HG03575 (cell line): Measurements from ENCODE around the gene HELLS.
"Not testable (repeated sequence)": the region's sequence is repeated elsewhere in the genome, so short reads cannot be mapped to it uniquely, and the experiment has no call there.

ENCODE experiments used
- ATAC-seq: cut with Tn5 transposase; IDR thresholded peaks from one replicate; pipeline ENCODE4 v1.9.1; 2021; ENCODE audit not compliant: unreplicated experiment, insufficient number of reproducible peaks, low FRiP score; ENCODE audit errors: extremely low read depth

HELLS gene

GRCh38 chr10:94545391-94546048, at the start of gene HELLS:
HELLS (plus strand) TSS chr10:94545788; CDS start chr10:94545922, 134 bp downstream.
- peak; percentile 38 for ATAC-seq

DNA sequence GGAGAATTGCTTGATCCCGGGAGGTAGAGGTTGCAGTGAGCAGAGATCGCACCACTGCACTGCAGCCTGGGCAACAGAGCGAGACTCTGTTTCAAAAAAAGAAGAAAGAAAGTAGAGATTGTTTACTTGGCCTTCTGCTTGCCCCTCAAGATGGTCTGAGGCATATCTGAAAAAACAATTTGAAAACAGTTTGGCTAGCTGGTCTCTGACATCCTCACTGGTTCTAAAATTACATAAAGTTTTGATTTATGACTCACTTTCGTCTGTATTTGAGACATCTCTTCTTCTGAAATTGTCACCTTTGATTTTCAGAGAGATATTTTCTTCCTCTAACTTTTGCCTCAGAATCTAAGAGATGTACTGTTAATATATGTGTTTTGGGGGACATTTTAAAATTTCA, 49.6 kb upstream of the HELLS start:
- peak; percentile 66 for ATAC-seq

GRCh38 chr10:94496646-94497045, 48.9 kb upstream of the HELLS start:
- ATAC-seq = no peak

- ATAC-seq = no peak
Measured at GRCh38 chr10:94500063-94500462, 45.5 kb upstream of the HELLS start.

DNA sequence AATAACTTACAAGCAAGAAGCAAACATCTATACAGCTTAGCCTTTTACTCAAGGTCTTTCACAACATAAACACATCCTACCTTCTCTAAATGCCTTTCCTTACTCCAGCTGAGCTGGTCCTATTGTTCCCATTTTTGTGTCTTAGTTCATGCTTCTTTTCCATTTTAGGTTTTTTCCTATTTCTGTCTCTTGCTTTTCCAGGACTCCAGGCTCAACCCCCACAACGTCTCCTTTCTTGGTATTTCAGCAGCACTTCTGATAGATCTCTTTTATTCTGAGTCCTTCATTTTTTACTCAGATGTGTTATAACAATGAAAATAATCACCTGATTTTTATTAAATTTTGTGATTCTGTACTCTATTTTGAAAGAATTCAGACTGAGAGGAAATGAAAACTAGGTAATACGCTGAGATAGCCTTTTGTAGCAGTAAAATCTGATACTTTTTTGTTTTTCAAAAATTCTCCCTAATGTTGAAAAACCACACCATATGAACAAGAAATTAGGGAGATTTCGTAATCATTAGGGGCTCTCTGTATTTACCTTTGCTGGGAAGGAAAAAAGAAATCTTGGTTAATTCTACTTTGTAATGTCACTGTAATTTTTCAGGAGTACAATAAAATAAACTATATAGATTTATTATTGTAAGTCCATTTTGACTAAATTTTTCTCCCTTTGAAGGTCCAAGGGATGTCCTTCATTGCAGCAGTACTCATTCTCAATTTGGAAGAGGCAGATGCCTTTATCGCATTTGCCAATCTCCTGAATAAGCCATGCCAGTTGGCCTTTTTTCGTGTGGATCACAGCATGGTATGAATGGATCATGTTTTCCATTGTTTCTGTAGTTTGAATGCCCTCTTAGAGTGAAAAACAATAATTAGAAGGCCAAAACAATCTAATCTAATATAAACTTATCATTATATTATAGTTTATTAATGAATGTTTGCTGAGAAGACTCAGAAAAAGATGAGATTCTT, 24.0 kb upstream of the HELLS start:
- ATAC-seq = no peak

- no peak for ATAC-seq
Measured at GRCh38 chr10:94524146-94524545, 21.4 kb upstream of the HELLS start.

- ATAC-seq = no peak
Measured at GRCh38 chr10:94524711-94525110, 20.9 kb upstream of the HELLS start.

DNA sequence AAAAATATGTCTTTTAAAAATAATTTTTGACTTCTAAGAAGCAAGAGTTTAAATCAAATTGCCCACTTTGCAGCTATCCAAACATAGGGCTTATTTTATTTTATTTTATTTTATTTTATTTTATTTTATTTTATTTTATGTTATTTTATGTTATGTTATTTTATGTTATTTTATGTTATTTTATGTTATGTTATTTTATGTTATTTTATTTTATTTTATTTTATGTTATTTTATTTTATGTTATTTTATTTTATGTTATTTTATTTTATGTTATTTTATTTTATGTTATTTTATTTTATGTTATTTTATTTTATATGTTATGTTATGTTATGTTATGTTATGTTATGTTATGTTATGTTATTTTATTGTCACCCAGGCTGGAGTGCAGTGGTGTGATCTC, 14.0 kb upstream of the HELLS start:
- ATAC-seq = not testable (repeated sequence)

DNA sequence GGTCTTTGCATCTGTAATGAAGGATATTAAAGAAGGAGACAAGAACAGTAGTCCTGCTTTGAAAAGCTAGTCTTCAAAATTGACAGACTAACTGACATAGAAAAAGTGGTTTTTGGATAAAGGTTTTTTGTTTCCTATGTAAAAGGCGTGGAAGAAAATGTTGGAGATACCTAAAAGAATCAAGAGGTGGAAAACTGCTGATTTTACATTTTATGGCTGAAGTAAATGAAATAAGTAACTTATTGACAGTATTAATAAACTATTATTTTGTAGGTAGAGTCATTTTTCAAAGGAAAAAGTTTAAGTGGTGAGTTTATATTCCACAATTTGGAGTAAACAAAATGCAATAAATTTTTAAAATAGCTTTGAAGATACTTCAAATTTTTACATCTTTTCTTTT, 12.6 kb upstream of the HELLS start:
- ATAC-seq = no peak

- not testable (repeated sequence) for ATAC-seq
Measured at GRCh38 chr10:94542282-94542681, 3.3 kb upstream of the HELLS start.

DNA sequence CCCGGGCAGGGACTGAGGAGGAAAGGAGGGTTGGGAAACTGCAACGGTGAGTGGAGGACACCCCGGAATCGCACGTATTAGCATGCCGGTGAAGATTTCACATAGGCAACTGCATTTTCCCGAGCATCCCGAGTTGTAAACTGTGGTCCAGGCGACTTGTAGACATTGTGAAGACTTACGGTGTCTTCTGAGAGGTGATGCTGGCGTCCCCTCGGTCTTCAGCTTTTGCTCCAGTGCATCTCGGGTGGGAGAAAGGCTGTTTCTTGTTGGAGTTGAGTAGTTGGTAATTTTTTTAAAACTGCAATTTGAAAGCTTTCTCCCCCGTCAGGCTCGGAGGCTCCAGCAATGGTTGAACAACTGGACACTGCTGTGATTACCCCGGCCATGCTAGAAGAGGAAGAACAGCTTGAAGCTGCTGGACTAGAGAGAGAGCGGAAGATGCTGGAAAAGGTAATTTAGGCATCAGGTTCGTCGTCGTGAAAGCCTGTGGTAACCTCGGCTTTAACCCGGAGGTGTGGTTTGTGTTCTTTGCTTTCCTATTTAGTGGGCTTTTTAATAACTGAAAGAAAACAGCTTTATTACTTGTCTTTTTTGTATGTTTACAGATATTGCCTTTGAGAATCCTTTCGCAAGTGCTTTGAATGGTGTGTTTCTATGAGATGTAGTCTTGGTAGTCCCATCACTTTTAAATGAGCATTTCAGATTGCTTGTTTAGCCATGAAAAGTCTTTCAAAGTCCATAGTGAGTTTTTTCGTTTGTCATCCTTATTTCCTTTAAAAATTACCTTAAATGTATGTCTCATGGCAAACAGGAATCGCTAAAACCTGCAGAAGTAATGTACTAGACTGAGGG, 687 bp downstream of the HELLS start:
- no peak for ATAC-seq

- no peak for ATAC-seq
Measured at GRCh38 chr10:94546901-94547185, 1.3 kb downstream of the HELLS start.

DNA sequence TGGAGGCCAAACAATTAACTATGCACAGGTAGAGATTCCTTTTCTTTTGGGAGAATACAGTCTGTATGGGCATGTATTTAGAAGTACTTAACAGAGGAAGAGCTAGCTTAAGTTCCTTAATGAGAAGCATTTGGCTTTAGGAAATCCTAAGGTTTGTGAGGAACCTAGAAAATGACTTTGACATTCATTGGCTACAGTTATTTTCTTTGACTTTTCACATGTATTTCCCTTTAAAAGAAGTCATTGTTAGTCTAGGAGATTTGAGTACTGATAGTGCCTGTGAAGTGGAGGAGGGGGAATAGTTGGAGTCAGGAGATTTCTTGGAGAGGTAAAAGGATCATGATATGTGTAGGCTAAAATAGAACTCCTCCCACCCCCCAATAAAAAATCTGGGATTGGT, 3.6 kb downstream of the HELLS start:
- no peak for ATAC-seq

DNA sequence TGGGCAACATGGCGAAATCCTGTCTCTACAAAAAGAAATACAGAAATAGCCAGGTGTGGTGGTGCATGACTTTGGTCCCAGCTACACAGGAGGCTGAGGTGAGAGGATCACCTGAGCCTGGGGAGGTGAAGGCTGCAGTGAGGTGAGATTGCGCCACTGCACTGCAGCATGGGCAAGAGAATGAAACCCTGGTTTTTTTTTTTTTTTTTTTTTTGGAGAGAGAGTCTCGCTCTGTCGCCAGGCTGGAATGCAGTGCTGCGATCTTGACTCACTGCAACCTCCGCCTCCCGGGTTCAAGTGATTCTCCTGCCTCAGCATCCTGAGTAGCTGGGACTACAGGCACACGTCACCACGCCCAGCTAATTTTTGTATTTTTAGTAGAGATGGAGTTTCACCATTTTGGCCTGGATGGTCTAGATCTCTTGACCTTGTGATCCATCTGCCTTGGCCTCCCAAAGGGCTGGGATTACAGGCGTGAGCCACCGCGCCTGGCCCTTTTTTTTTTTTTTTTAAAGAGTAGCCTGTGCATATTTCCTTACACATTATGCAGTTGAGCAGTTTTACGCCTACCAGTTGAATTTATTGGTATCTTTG, 22.2 kb downstream of the HELLS start:
- ATAC-seq = not testable (repeated sequence)

GRCh38 chr10:94571081-94571480, 25.5 kb downstream of the HELLS start:
- no peak for ATAC-seq

DNA sequence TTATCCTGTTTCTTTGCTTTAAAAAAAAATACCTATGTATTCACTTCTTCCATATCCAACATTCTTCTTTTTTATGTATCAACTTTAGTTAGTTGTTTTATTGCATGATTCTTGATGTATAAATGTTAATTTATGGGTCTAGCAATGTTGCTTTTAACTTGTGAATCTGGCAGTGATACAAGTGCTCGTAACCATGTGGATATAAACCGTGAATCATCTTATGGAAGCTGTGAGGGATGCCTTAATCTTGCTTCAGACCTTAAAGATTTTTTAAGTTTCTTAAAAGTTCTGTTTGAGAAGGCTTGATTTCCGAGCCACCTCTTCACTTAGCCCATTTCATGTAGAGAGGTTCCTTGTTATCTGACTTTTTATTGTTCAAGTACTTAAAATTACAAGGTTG, 25.9 kb downstream of the HELLS start:
- no peak for ATAC-seq

GRCh38 chr10:94578790-94579189, 33.2 kb downstream of the HELLS start:
- ATAC-seq = no peak

DNA sequence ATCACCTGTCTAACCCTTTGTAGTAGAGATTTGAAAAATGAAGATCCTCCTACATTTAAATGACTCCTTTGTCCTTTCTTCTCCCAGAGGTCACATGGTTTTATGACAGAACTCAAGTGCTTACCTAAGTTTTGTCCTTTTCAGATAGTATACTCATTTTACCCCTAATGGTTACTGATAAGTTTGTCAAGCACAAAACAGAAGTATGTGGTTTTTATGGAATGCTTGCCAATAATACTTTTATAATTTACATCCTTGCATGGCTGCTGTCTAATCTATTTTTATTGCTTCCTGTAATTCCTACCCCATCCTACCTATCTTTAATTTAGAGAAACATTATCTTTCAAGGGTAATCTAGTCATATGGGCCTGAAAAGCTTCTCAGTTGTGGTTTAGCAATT, 37.5 kb downstream of the HELLS start:
- no peak for ATAC-seq
